Lower lobe of right lung (tissue), 2 donors: Measurements from ENCODE around the gene NLGN4Y. TPM values are rescaled to one million over a fixed set of nuclear protein-coding genes. Genes with fewer than 3 reads are reported as not detected.

Experiments used
- ATAC-seq, 2 donors: fragments of 200-7000 bp; cut with Tn5 transposase; one replicate each; pipeline ENCODE4 v1.9.1; 2020 to 2022; ENCODE audit warnings: mild to moderate bottlenecking in 2 of 2, moderate library complexity in 2 of 2
- DNase-seq: peaks from one replicate; pipeline ENCODE4 v3.0.0-alpha.2; 2020
- H3K27ac ChIP-seq: fragments of 200-600 bp; one replicate; pipeline ENCODE4 v1.8.0; 2022
- H3K27me3 ChIP-seq: fragments of 200-600 bp; one replicate; pipeline ENCODE4 v1.8.0; 2022; ENCODE audit warnings: low read depth
- H3K36me3 ChIP-seq: fragments of 200-600 bp; one replicate; pipeline ENCODE4 v1.8.0; 2022; ENCODE audit warnings: mild to moderate bottlenecking
- H3K4me1 ChIP-seq: fragments of 200-600 bp; one replicate; pipeline ENCODE4 v1.8.0; 2022
- H3K4me3 ChIP-seq: fragments of 200-600 bp; one replicate; pipeline ENCODE4 v1.8.0; 2022; ENCODE audit warnings: mild to moderate bottlenecking
- H3K9me3 ChIP-seq: fragments of 200-600 bp; one replicate; pipeline ENCODE4 v1.8.0; 2022
- intact Hi-C: fragments of 100-400 bp; cut with DNase I; formaldehyde crosslinking; loops from one replicate; pipeline ENCODE4 v1.11.0; 2022
- total RNA-seq: library from RNA; stranded (reverse); fragmentation: NEBNext Ultra II Directional; extraction: Animal tissue kit (Norgen Biotek cat#: 25700); gene quantifications from one replicate; pipeline ENCODE4 v1.2.1, GENCODE V29; 2021
- TF ChIP-seq, protein P1 (sequence below): fragments of 200-600 bp; IDR thresholded peaks from one replicate; pipeline ENCODE4 v1.8.0; 2022; ENCODE audit warnings: antibody characterized with exemption, mild to moderate bottlenecking
- donor health status: DM: no; HTN: yes; CAD: no; lungs with severe emphysema.

The NLGN4Y gene
- total RNA-seq, 1 donor from 2014 or later: 3.9 TPM

DNA sequence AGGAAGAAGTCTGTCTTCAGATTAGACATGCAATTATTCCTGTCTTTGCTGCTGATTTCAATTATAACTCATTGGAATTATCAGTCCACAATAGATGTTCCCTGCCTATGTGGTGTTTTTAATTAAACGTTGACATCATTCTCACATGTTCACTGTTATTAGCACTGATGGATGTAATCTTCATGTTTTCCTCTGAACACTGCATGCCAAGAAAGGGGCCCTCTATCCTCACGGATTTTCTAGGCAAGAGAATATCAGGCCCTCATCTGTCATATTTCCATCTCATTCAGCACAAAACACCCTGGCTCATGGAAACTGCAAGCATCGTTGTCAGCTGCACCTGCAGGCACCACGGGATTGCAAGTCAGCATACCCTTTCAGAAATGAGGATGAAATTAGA is 224.0 kb downstream of the NLGN4Y start:
- no peak overlapping the region for H3K27ac ChIP-seq
- intact Hi-C loops: no loop called here
- no peaks in the 10 kb centered on the region for H3K4me1 ChIP-seq
- no peaks in the 10 kb centered on the region for H3K9me3 ChIP-seq
- H3K36me3 ChIP-seq: no peaks in the 10 kb centered on the region
- H3K27me3 ChIP-seq: no peaks in the 10 kb centered on the region
- H3K4me3 ChIP-seq: no peak overlapping the region
- no peak for DNase-seq
- no peak for ATAC-seq
- TF ChIP-seq, protein P1, sequence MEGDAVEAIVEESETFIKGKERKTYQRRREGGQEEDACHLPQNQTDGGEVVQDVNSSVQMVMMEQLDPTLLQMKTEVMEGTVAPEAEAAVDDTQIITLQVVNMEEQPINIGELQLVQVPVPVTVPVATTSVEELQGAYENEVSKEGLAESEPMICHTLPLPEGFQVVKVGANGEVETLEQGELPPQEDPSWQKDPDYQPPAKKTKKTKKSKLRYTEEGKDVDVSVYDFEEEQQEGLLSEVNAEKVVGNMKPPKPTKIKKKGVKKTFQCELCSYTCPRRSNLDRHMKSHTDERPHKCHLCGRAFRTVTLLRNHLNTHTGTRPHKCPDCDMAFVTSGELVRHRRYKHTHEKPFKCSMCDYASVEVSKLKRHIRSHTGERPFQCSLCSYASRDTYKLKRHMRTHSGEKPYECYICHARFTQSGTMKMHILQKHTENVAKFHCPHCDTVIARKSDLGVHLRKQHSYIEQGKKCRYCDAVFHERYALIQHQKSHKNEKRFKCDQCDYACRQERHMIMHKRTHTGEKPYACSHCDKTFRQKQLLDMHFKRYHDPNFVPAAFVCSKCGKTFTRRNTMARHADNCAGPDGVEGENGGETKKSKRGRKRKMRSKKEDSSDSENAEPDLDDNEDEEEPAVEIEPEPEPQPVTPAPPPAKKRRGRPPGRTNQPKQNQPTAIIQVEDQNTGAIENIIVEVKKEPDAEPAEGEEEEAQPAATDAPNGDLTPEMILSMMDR: no peak

- H3K4me1 ChIP-seq: no peaks in the 10 kb centered on the region
- no peaks in the 10 kb centered on the region for H3K36me3 ChIP-seq
- intact Hi-C loops: no loop called here
- DNase-seq: no peak
- H3K27me3 ChIP-seq: no peaks in the 10 kb centered on the region
- TF ChIP-seq, protein P1: no peak
- ATAC-seq: no peak
- H3K9me3 ChIP-seq: no peaks in the 10 kb centered on the region
- no peak overlapping the region for H3K4me3 ChIP-seq
- no peak overlapping the region for H3K27ac ChIP-seq
These were observed 231.2 kb downstream of the NLGN4Y start for GRCh38 chrY:14755571-14755970.

DNA sequence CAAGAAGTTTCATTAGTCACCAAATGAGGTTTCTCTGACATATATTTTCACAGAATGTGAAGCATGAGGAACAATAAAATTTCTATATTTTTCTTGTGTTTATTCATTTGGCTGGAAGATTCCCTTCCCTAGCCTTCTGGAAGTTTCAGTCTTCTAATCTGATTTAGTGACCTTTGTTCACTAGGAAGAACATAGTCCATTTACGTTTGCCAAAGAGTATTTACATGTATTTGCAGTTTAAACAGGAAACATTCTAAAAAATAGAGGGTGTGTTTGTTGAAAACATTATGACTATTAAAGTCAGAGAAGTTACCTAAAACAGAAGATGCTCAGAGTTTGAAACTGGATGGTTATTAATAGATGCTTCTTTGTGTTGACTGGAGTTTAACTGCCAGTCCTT is 238.6 kb downstream of the NLGN4Y start:
- no peaks in the 10 kb centered on the region for H3K9me3 ChIP-seq
- intact Hi-C loops: no loop called here
- no peak overlapping the region for H3K4me3 ChIP-seq
- no peak overlapping the region for H3K27ac ChIP-seq
- no peaks in the 10 kb centered on the region for H3K36me3 ChIP-seq
- no peaks in the 10 kb centered on the region for H3K27me3 ChIP-seq
- ATAC-seq (no peak), DNase-seq (no peak)
- TF ChIP-seq, protein P1: no peak
- no peaks in the 10 kb centered on the region for H3K4me1 ChIP-seq

DNA sequence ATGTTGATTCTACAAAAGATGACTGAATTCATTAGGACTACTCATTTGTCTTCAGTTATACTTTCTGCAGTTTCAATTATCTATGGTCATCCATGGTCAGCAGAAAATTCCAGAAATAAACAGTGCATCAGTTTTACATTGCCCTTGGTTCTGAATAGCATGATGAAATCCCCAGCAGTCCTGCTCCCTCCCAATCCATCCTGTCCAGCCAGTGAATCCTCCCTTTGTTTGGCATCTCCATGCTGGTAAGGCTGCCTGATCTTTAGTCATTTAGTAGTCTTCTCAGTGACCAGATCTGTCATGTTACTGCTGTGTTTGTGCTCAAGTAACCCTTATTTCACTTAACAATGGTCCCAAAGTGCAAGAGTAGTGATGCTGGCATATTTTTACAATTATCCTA is 239.3 kb downstream of the NLGN4Y start:
- no peak for DNase-seq
- no peaks in the 10 kb centered on the region for H3K9me3 ChIP-seq
- TF ChIP-seq, protein P1: no peak
- H3K27me3 ChIP-seq: no peaks in the 10 kb centered on the region
- no peak overlapping the region for H3K4me3 ChIP-seq
- no peaks in the 10 kb centered on the region for H3K4me1 ChIP-seq
- intact Hi-C loops: no loop called here
- ATAC-seq: no peak
- no peaks in the 10 kb centered on the region for H3K36me3 ChIP-seq
- no peak overlapping the region for H3K27ac ChIP-seq

DNA sequence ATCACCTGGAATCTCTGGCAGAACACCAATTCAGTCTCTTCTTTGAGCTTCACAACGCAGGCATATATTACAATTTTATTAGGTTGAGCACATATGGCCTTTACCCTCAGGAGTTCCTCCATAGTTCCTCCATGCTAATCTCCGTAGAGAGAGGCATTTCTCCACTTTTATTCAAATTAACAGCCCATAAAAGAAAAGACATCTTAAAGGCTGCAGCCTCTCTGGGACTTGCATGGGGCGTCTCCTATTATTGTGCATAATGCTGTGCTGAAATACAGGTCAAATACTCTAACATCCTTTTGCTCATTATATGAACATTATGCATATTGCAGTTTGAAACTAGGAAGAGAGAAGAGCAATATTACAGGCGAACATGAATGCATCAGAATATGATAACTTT is 253.9 kb downstream of the NLGN4Y start:
- no peak for DNase-seq
- intact Hi-C loops: no loop called here

More for the DNA sequence above, 253.9 kb downstream of the NLGN4Y start:
- Histone ChIP-seq H3K4me1 (no peaks in the 10 kb centered on the region), H3K4me3 (no peak overlapping the region), H3K27me3 (no peaks in the 10 kb centered on the region), H3K27ac (no peak overlapping the region), H3K9me3 (no peaks in the 10 kb centered on the region), H3K36me3 (no peaks in the 10 kb centered on the region)
- TF ChIP-seq, protein P1: no peak
- ATAC-seq: no peak
